Stimulated activated CD4-positive, alpha-beta T cell treated with anti-CD3 and anti-CD28 coated beads, TNF-alpha, amount 100 ng/mL, for 48 hours (primary cell): ENCODE measurements around the gene UBA6.
"Not testable (repeated sequence)": the region's sequence is repeated elsewhere in the genome, so short reads cannot be mapped to it uniquely, and the experiment has no call there.

Experiments used
- DNase-seq, 3 donors: peaks; one replicate each; pipeline ENCODE4 v3.0.0-alpha.2; 2020; ENCODE audit warnings: low read depth in 3 of 3

UBA6 gene

GRCh38 chr4:67660418-67660817 is 40.5 kb downstream of the UBA6 start:
- no peak for DNase-seq

GRCh38 chr4:67659065-67659464 is 41.9 kb downstream of the UBA6 start:
- DNase-seq = no peak

- DNase-seq = peak; percentile 10 to 26 (median 24)
Measured at GRCh38 chr4:67658302-67658701, 42.7 kb downstream of the UBA6 start.

- DNase-seq = no peak
Measured at GRCh38 chr4:67651536-67651935, 49.4 kb downstream of the UBA6 start.

GRCh38 chr4:67638136-67638535 is 62.8 kb downstream of the UBA6 start:
- DNase-seq = no peak

- DNase-seq = not testable (repeated sequence)
Measured at GRCh38 chr4:67636978-67637377, 64.0 kb downstream of the UBA6 start.

GRCh38 chr4:67635331-67635730 is 65.6 kb downstream of the UBA6 start:
- no peak for DNase-seq

GRCh38 chr4:67634741-67635140 is 66.2 kb downstream of the UBA6 start:
- no peak for DNase-seq

- no peak for DNase-seq
Measured at GRCh38 chr4:67632492-67632891, 68.5 kb downstream of the UBA6 start.

GRCh38 chr4:67624939-67625338 is 76.0 kb downstream of the UBA6 start:
- DNase-seq = no peak

- no peak for DNase-seq
Measured at GRCh38 chr4:67616478-67616877, 84.5 kb downstream of the UBA6 start.

- no peak for DNase-seq
Measured at GRCh38 chr4:67615119-67615518, 85.8 kb downstream of the UBA6 start.

GRCh38 chr4:67614186-67614585 is 86.8 kb downstream of the UBA6 start:
- DNase-seq = no peak

- DNase-seq = no peak
Measured at GRCh38 chr4:67608027-67608426, 92.9 kb downstream of the UBA6 start.

- no peak for DNase-seq
Measured at GRCh38 chr4:67604749-67605148, 96.2 kb downstream of the UBA6 start.

- DNase-seq = no peak
Measured at GRCh38 chr4:67604029-67604381, 97.0 kb downstream of the UBA6 start.

GRCh38 chr4:67603310-67604028 is 97.5 kb downstream of the UBA6 start:
- DNase-seq = no peak

GRCh38 chr4:67593741-67594175 is 107.2 kb downstream of the UBA6 start:
- DNase-seq = no peak

GRCh38 chr4:67587156-67587555 is 113.8 kb downstream of the UBA6 start:
- DNase-seq = no peak

GRCh38 chr4:67584496-67584895 is 116.5 kb downstream of the UBA6 start:
- no peak for DNase-seq

- no peak for DNase-seq
Measured at GRCh38 chr4:67581913-67582312, 119.0 kb downstream of the UBA6 start.

GRCh38 chr4:67581208-67581857 is 119.6 kb downstream of the UBA6 start:
- no peak for DNase-seq

- DNase-seq = no peak
Measured at GRCh38 chr4:67580577-67580976, 120.4 kb downstream of the UBA6 start.

- DNase-seq = no peak
Measured at GRCh38 chr4:67576538-67576937, 124.4 kb downstream of the UBA6 start.
